Smooth muscle cell (in vitro differentiated cells): ENCODE data around the gene SP5. TPM values are rescaled to one million over a fixed set of nuclear protein-coding genes. Genes with fewer than 3 reads are reported as not detected.

Source experiments
- DNase-seq: peaks from one replicate; lab custom pipeline; 2025; ENCODE audit not compliant: unreplicated experiment; lab: John Stamatoyannopoulos, UW
- H2AFZ ChIP-seq: fragments of 200-600 bp; sonication (generic); 2 replicates; pipeline ENCODE4 v1.6.0; 2016; ENCODE audit warnings: antibody characterized with exemption, low read depth, mild to moderate bottlenecking
- H3F3A ChIP-seq: fragments of 200-600 bp; sonication (generic); 2 replicates; pipeline ENCODE4 v1.6.0; 2017; ENCODE audit warnings: antibody characterized with exemption, low read depth
- H3K27ac ChIP-seq: fragments of 200-600 bp; sonication (generic); 2 replicates; pipeline ENCODE4 v1.5.1; 2016; ENCODE audit warnings: low read depth, mild to moderate bottlenecking
- H3K27me3 ChIP-seq: fragments of 200-600 bp; sonication (generic); 2 replicates; pipeline ENCODE4 v1.6.1; 2016; ENCODE audit warnings: low read depth, mild to moderate bottlenecking
- H3K36me3 ChIP-seq: fragments of 200-600 bp; sonication (generic); 2 replicates; pipeline ENCODE4 v1.5.1; 2016; ENCODE audit warnings: low read depth
- H3K4me1 ChIP-seq: fragments of 200-600 bp; sonication (generic); 2 replicates; pipeline ENCODE4 v1.5.1; 2016; ENCODE audit warnings: low read depth
- H3K4me2 ChIP-seq: fragments of 200-600 bp; sonication (generic); 2 replicates; pipeline ENCODE4 v1.6.0; 2016; ENCODE audit warnings: mild to moderate bottlenecking
- H3K4me3 ChIP-seq: fragments of 200-600 bp; sonication (generic); 2 replicates; pipeline ENCODE4 v1.5.1; 2016; ENCODE audit warnings: mild to moderate bottlenecking
- H3K79me2 ChIP-seq: fragments of 200-600 bp; sonication (generic); 2 replicates; pipeline ENCODE4 v1.6.0; 2016; ENCODE audit warnings: low read depth, mild to moderate bottlenecking
- H3K9ac ChIP-seq: fragments of 200-600 bp; sonication (generic); 2 replicates; pipeline ENCODE4 v1.6.0; 2016; ENCODE audit warnings: low read depth
- H3K9me3 ChIP-seq: fragments of 200-600 bp; sonication (generic); replicated peaks from 2 replicates; pipeline ENCODE4 v1.5.1; 2016; ENCODE audit warnings: low read depth
- H4K20me1 ChIP-seq: fragments of 200-600 bp; sonication (generic); 2 replicates; pipeline ENCODE4 v1.6.0; 2016; ENCODE audit warnings: low read depth
- WGBS: methylation state at CpG from one replicate; pipeline ENCODE4 v1.1.7; 2016; ENCODE audit warnings: low lambda C conversion rate; 5-methylcytosine and 5-hydroxymethylcytosine counted together
- polyA plus RNA-seq: library from polyadenylated mRNA; unstranded; fragments of >200 nt; fragmentation: Nextera tagmentation; extraction: Ambion mirVana; gene quantifications from 2 replicates; pipeline ENCODE4 v1.2.1, GENCODE V29; 2016
- total RNA-seq: library from RNA; depleted of rRNA; stranded (reverse); fragments of >200 nt; gene quantifications from 2 replicates; pipeline ENCODE4 v1.2.3, GENCODE V29; 2014
- TF ChIP-seq, protein P1 (sequence below): fragments of 200-600 bp; sonication (generic); IDR thresholded peaks from 2 replicates; pipeline ENCODE4 v1.5.1; 2017; ENCODE audit warnings: borderline replicate concordance, mild to moderate bottlenecking, antibody characterized with exemption; ENCODE audit not compliant: insufficient read depth, poor library complexity, severe bottlenecking

Gene SP5
- total and polyA plus RNA-seq, 2 experiments from 2014 or later = not detected

GRCh38 chr2:170739507-170740046 is 24.4 kb downstream of the SP5 start:
- H2AFZ ChIP-seq = no peak overlapping the region
- peak overlapping the region; percentile 32 for H3K4me2 ChIP-seq

DNA sequence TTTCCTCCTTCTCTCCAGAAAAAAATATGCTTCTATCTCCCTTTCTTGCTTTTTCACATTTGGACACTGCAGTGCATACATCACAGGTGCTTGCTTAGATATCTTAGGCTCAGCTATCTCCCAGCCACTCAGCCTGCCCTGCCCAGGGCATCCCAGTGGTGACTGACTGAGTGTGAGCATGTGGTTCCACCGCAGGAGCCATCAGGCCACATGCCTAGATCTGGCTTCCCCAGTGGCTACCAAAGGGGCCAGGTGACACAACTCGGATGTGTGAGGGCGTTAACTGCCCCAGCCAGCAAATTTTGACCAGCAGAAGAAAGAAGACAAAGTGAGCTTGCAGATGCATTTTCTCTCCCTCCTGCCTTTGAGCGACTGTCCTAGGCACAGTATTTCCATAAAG is 25.5 kb downstream of the SP5 start:
- TF ChIP-seq, protein P1, sequence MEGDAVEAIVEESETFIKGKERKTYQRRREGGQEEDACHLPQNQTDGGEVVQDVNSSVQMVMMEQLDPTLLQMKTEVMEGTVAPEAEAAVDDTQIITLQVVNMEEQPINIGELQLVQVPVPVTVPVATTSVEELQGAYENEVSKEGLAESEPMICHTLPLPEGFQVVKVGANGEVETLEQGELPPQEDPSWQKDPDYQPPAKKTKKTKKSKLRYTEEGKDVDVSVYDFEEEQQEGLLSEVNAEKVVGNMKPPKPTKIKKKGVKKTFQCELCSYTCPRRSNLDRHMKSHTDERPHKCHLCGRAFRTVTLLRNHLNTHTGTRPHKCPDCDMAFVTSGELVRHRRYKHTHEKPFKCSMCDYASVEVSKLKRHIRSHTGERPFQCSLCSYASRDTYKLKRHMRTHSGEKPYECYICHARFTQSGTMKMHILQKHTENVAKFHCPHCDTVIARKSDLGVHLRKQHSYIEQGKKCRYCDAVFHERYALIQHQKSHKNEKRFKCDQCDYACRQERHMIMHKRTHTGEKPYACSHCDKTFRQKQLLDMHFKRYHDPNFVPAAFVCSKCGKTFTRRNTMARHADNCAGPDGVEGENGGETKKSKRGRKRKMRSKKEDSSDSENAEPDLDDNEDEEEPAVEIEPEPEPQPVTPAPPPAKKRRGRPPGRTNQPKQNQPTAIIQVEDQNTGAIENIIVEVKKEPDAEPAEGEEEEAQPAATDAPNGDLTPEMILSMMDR = no peak
- no peak overlapping the region for H3K9ac ChIP-seq
- H3K4me3 ChIP-seq = no peak overlapping the region
- H3K9me3 ChIP-seq = no peaks in the 10 kb centered on the region
- no peaks in the 10 kb centered on the region for H3K27me3 ChIP-seq
- no peaks in the 10 kb centered on the region for H3F3A ChIP-seq
- no peaks in the 10 kb centered on the region for H4K20me1 ChIP-seq
- no peak overlapping the region for H3K27ac ChIP-seq
- no peak for DNase-seq
- H3K79me2 ChIP-seq = no peaks in the 10 kb centered on the region
- no peak overlapping the region for H3K4me2 ChIP-seq
- 82% methylated on average over 4 of the region's 4 CpGs for WGBS
- no peak overlapping the region for H2AFZ ChIP-seq
- H3K4me1 ChIP-seq = no peaks in the 10 kb centered on the region
- no peaks in the 10 kb centered on the region for H3K36me3 ChIP-seq

More at GRCh38 chr2:170739507-170740046, 24.4 kb downstream of the SP5 start:
- Histone ChIP-seq H3K4me1 (no peaks in the 10 kb centered on the region), H3K9me3 (no peaks in the 10 kb centered on the region), H3K4me3 (no peak overlapping the region), H3F3A (no peaks in the 10 kb centered on the region), H4K20me1 (no peaks in the 10 kb centered on the region), H3K79me2 (no peaks in the 10 kb centered on the region), H3K27me3 (no peaks in the 10 kb centered on the region), H3K27ac (peak overlapping the region; percentile 78), H3K36me3 (no peaks in the 10 kb centered on the region), H3K9ac (no peak overlapping the region)
- no peak for DNase-seq
- TF ChIP-seq, protein P1 = no peak
- 91% methylated on average over 3 of the region's 3 CpGs for WGBS

DNA sequence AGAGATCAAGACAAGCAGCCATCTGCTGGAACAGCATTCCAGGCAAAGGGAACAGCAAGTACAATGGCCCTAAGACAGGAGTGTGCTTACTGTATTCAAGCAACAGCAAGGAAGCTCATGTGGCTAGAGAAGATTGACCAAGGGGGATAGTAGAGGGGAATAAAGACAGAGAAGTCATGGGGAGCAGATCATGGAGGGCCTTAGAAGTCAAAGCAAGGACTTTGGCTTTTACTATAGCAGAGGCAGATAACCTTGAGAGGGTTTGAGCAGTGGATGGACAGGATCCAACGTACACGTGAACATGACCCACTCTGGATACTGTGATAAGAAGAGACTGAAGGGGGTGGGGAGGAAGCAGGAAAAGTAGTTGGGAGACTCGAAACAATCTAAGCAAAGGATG is 26.9 kb downstream of the SP5 start:
- DNase-seq = no peak
- Histone ChIP-seq H3K4me1 (no peaks in the 10 kb centered on the region), H2AFZ (no peak overlapping the region), H3F3A (no peaks in the 10 kb centered on the region), H3K4me3 (no peak overlapping the region), H3K9ac (no peak overlapping the region), H3K9me3 (no peaks in the 10 kb centered on the region), H3K4me2 (no peak overlapping the region), H3K27ac (no peak overlapping the region), H3K79me2 (no peaks in the 10 kb centered on the region), H3K27me3 (no peaks in the 10 kb centered on the region), H4K20me1 (no peaks in the 10 kb centered on the region), H3K36me3 (no peaks in the 10 kb centered on the region)
- 90% methylated on average over 3 of the region's 3 CpGs for WGBS
- TF ChIP-seq, protein P1 = no peak

GRCh38 chr2:170742896-170743529 is 27.9 kb downstream of the SP5 start:
- 87% methylated on average over 6 of the region's 6 CpGs for WGBS
- H3K36me3 ChIP-seq = no peaks in the 10 kb centered on the region
- TF ChIP-seq, protein P1 = no peak
- H3K27me3 ChIP-seq = no peaks in the 10 kb centered on the region
- H3K4me2 ChIP-seq = no peak overlapping the region
- no peak overlapping the region for H3K27ac ChIP-seq
- H4K20me1 ChIP-seq = no peaks in the 10 kb centered on the region
- H3K79me2 ChIP-seq = no peaks in the 10 kb centered on the region
- H2AFZ ChIP-seq = no peak overlapping the region
- no peak overlapping the region for H3K9ac ChIP-seq
- H3K4me1 ChIP-seq = no peaks in the 10 kb centered on the region
- no peaks in the 10 kb centered on the region for H3K9me3 ChIP-seq
- no peak for DNase-seq
- no peak overlapping the region for H3K4me3 ChIP-seq
- H3F3A ChIP-seq = no peaks in the 10 kb centered on the region
